Measurements from ENCODE around the gene C11orf54. TPM values are rescaled to one million over a fixed set of nuclear protein-coding genes. Genes with fewer than 3 reads are reported as not detected.

The C11orf54 gene
- 12.1 to 15.0 TPM (median 13.6 TPM) in 5 replicates for total RNA-seq (2022; extraction: Qiagen RNA extraction; ENCODE audit: low read depth)

DNA sequence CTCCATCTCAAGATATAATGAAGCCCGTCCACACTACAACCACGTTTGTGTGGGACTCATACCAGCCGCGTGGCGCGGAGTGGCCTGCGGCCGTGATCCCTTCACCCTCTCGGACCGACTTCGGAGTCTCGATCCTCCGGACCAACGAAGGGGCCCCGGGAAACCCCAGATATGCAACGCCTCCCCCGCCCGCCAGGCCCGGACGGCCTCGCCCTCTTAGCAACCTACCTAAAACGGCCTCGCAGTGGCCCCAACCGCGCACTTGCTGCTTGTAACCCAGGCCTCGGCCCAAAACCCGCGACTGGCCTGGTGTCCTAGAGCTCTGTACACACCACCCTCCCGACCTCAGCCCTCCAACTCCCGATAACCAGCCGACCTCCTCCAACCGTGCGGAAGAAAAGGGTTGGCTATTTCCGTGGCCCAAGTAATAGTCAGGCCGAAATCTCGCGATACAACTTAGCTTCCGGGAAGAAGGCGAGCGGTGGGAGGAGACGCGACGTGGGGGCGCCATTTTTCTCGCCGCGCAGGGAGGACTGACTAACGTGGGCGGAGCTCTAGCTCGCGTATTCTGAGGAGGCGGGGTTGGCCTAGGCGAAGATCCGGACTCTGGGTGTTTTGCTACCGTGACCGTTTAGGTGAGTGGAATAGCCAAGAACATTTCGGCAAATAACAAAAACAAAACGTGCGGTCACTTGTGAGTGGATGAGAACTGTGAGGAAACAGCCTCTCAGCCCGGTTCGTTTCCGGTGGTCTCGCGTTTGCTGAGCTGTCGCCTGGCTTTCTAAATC is at the start of gene C11orf54, which contains the start of gene TAF1D:
Gene C11orf54 (plus strand): TSS at position 579 of the 788 bp plus-strand sequence. CDS start 5,722 bp downstream, outside the sequence.
Gene TAF1D (minus strand): TSS at position 402 of the 788 bp plus-strand sequence. CDS start 2,191 bp downstream, outside the sequence.

DNA sequence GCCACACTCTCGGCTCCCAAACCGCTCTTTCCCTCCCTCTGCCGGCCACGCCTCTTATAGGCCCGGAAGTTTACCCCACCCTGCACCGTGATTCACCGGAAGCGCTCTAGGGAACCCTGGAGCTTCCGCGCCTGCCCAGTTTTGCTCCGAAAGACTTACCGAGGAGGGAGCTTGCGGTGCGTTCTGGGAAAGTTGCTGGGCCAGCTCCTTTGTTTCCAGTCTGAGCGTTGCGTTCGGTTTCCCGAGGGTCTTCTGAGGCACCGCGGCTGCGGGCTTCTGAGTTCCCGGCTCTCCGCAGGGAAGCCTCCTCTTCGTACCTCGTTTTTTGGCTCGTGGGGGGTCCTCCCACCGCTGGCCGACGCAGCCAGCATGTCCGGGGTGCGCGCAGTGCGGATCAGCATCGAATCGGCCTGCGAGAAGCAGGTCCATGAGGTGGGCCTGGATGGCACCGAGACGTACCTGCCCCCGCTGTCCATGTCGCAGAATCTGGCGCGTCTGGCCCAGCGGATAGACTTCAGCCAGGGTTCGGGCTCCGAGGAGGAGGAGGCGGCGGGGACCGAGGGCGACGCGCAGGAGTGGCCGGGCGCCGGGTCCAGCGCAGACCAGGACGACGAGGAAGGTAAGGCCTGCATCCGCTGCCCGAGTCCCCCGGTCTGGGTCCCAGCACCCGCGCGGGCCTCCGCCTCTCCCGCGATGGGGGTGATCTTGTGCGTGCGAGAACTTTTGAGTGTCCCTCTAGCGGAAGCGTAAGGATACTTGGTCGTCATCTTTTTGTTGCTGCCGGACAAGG is 42.9 kb downstream of the C11orf54 start, which contains the start of gene MED17:
Gene MED17 (plus strand): TSS at position 138 of the 790 bp plus-strand sequence. CDS start 232 bp downstream, at position 370.

Other genes starting within 250 kb of the C11orf54 start
- gene SMCO4, start 198.3 kb upstream of the C11orf54 start, total RNA-seq (2022; extraction: Qiagen RNA extraction; ENCODE audit: low read depth) = 14.9 to 33.9 TPM (median 24.2 TPM) in 5 replicates
- gene CEP295, start 80.0 kb upstream of the C11orf54 start, total RNA-seq (2022; extraction: Qiagen RNA extraction; ENCODE audit: low read depth) = 6.1 to 6.9 TPM (median 6.5 TPM) in 5 replicates
- 92.2 to 101 TPM (median 98.7 TPM) in 5 replicates for gene TAF1D, start 177 bp upstream of the C11orf54 start, total RNA-seq (2022; extraction: Qiagen RNA extraction; ENCODE audit: low read depth)
- 19.7 to 24.7 TPM (median 22.5 TPM) in 5 replicates for gene MED17, start 42.6 kb downstream of the C11orf54 start, total RNA-seq (2022; extraction: Qiagen RNA extraction; ENCODE audit: low read depth)
- 0.05 TPM in 1 of 5 replicates, not detected in the others for gene VSTM5, start 108.9 kb downstream of the C11orf54 start, total RNA-seq (2022; extraction: Qiagen RNA extraction; ENCODE audit: low read depth)

Measured in A549 treated with GW870086 at 1 μM for 4 hours (cell line).